ENCODE results near the gene UNC5A.

UNC5A gene

GRCh38 chr5:176809544-176810080, 747 bp upstream of the UNC5A start (continued):
- TF ChIP-seq, protein P1, sequence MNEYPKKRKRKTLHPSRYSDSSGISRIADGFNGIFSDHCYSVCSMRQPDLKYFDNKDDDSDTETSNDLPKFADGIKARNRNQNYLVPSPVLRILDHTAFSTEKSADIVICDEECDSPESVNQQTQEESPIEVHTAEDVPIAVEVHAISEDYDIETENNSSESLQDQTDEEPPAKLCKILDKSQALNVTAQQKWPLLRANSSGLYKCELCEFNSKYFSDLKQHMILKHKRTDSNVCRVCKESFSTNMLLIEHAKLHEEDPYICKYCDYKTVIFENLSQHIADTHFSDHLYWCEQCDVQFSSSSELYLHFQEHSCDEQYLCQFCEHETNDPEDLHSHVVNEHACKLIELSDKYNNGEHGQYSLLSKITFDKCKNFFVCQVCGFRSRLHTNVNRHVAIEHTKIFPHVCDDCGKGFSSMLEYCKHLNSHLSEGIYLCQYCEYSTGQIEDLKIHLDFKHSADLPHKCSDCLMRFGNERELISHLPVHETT (tag by site-specific recombination; IDR thresholded peaks at IDR 0.05) = no peak
- TF ChIP-seq, protein P2, sequence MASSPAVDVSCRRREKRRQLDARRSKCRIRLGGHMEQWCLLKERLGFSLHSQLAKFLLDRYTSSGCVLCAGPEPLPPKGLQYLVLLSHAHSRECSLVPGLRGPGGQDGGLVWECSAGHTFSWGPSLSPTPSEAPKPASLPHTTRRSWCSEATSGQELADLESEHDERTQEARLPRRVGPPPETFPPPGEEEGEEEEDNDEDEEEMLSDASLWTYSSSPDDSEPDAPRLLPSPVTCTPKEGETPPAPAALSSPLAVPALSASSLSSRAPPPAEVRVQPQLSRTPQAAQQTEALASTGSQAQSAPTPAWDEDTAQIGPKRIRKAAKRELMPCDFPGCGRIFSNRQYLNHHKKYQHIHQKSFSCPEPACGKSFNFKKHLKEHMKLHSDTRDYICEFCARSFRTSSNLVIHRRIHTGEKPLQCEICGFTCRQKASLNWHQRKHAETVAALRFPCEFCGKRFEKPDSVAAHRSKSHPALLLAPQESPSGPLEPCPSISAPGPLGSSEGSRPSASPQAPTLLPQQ (tag by site-specific recombination; IDR thresholded peaks at IDR 0.05) = no peak
- TF ChIP-seq ZNF785 (tag by site-specific recombination; IDR thresholded peaks at IDR 0.05) (no peak), ZNF549 (tag by site-specific recombination; IDR thresholded peaks at IDR 0.05) (no peak), SCRT2 (tag by site-specific recombination; IDR thresholded peaks at IDR 0.05) (no peak), KLF16 (tag by site-specific recombination; IDR thresholded peaks at IDR 0.05) (no peak), ZBTB7A (tag by site-specific recombination; IDR thresholded peaks at IDR 0.05; ENCODE audit: low read depth) (no peak), GLIS2 (tag by site-specific recombination; IDR thresholded peaks at IDR 0.05) (0 out of 2 replicates have a peak, but pooled peaks have one; percentile 35), ZNF654 (tag by site-specific recombination; IDR thresholded peaks at IDR 0.05; ENCODE audit: low read depth) (no peak), ZNF580 (tag by site-specific recombination; IDR thresholded peaks at IDR 0.05) (no peak), SALL2 (tag by site-specific recombination; IDR thresholded peaks at IDR 0.05; ENCODE audit: borderline replicate concordance) (no peak), ZNF280D (tag by site-specific recombination; IDR thresholded peaks at IDR 0.05) (no peak), ZNF157 (tag by site-specific recombination; IDR thresholded peaks at IDR 0.05) (no peak), ZNF223 (tag by site-specific recombination; IDR thresholded peaks at IDR 0.05) (no peak), ZNF571 (tag by site-specific recombination; IDR thresholded peaks at IDR 0.05) (no peak), ZNF600 (tag by site-specific recombination; IDR thresholded peaks at IDR 0.05) (no peak), SETDB1 (IDR thresholded peaks at IDR 0.05; ENCODE audit: insufficient read length, low read length) (no peak), ZNF449 (tag by site-specific recombination; IDR thresholded peaks at IDR 0.05) (no peak), ZNF37A (tag by site-specific recombination; IDR thresholded peaks at IDR 0.05) (no peak), OVOL3 (tag by site-specific recombination; IDR thresholded peaks at IDR 0.05) (no peak), ZBTB6 (tag by site-specific recombination; IDR thresholded peaks at IDR 0.05) (no peak), ZNF394 (tag by site-specific recombination; IDR thresholded peaks at IDR 0.05; ENCODE audit: borderline replicate concordance) (no peak), ZEB2 (tag by site-specific recombination; IDR thresholded peaks at IDR 0.05) (peak; percentile 62), ZNF404 (tag by site-specific recombination; IDR thresholded peaks at IDR 0.05) (no peak), ZNF184 (tag by site-specific recombination; IDR thresholded peaks at IDR 0.05) (no peak), ZNF169 (tag by site-specific recombination; IDR thresholded peaks at IDR 0.05) (no peak), REPIN1 (tag by site-specific recombination; IDR thresholded peaks at IDR 0.05; ENCODE audit: low read depth) (no peak), ZNF768 (tag by site-specific recombination; IDR thresholded peaks at IDR 0.05) (no peak)
- TF ChIP-seq, protein P3, sequence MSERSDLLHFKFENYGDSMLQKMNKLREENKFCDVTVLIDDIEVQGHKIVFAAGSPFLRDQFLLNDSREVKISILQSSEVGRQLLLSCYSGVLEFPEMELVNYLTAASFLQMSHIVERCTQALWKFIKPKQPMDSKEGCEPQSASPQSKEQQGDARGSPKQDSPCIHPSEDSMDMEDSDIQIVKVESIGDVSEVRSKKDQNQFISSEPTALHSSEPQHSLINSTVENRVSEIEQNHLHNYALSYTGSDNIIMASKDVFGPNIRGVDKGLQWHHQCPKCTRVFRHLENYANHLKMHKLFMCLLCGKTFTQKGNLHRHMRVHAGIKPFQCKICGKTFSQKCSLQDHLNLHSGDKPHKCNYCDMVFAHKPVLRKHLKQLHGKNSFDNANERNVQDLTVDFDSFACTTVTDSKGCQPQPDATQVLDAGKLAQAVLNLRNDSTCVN (tag by site-specific recombination; optimal IDR thresholded peaks at IDR 0.05) = peak; percentile 82
- TF ChIP-seq, protein P4, sequence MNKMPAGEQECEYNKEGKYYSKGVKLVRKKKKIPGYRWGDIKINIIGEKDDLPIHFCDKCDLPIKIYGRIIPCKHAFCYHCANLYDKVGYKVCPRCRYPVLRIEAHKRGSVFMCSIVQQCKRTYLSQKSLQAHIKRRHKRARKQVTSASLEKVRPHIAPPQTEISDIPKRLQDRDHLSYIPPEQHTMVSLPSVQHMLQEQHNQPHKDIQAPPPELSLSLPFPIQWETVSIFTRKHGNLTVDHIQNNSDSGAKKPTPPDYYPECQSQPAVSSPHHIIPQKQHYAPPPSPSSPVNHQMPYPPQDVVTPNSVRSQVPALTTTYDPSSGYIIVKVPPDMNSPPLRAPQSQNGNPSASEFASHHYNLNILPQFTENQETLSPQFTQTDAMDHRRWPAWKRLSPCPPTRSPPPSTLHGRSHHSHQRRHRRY (tag by site-specific recombination; IDR thresholded peaks at IDR 0.05) = no peak
